Retinal pigment epithelial cell (primary cell): Measurements from ENCODE around the gene PEDS1.

Source experiments
- DNase-seq: peaks from one replicate; pipeline ENCODE4 v3.0.0-alpha.2; 2010; ENCODE audit warnings: low read depth
- H3K4me3 ChIP-seq: 2 replicates; pipeline ENCODE4 v1.5.1; 2011; ENCODE audit warnings: mild to moderate bottlenecking, low read length, control low read depth, moderate library complexity
- TF ChIP-seq, protein P1 (sequence below): conservative IDR thresholded peaks from 2 replicates; pipeline ENCODE4 v1.5.1; 2011; ENCODE audit warnings: low read depth, low read length, control low read depth, inconsistent platforms

PEDS1 gene

DNA sequence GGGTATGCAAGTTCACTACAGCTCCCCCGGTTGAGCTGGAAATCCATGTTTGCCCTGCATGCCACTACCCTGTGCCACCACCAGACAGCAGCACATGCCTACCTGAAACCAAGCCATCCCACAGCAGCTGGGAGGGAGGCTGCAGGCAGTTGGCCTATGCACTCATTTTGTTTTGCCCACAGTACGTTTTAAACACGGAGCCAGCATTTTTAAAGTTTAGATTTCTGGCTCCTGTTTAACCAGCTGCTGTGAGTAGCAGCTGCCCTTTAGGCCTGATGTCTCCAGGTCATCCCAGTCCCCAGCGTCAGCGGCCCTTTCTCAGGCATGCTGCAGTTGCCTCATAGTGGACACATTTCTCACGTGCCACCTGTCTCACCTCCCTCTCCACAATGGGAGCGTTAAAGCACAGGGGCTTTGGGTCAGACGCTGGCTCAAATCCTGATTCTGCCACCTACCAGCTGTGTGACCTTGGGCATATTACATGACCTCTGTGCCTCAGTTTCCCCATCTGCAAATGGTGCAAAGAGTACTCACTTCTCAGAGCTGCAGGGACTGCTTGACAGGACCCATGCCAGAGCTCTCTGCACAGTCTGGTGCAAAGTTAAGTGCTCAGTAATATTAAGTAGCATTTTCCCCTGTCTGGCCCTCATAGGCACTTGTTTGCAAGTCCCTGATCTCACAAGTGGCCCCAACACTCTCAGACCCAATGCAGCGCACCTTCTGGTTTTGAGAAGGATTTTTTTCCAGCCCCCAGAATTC, 32.4 kb downstream of the PEDS1 start:
- H3K4me3 ChIP-seq, result no peak overlapping the region
- DNase-seq, result no peak
- TF ChIP-seq, protein P1, sequence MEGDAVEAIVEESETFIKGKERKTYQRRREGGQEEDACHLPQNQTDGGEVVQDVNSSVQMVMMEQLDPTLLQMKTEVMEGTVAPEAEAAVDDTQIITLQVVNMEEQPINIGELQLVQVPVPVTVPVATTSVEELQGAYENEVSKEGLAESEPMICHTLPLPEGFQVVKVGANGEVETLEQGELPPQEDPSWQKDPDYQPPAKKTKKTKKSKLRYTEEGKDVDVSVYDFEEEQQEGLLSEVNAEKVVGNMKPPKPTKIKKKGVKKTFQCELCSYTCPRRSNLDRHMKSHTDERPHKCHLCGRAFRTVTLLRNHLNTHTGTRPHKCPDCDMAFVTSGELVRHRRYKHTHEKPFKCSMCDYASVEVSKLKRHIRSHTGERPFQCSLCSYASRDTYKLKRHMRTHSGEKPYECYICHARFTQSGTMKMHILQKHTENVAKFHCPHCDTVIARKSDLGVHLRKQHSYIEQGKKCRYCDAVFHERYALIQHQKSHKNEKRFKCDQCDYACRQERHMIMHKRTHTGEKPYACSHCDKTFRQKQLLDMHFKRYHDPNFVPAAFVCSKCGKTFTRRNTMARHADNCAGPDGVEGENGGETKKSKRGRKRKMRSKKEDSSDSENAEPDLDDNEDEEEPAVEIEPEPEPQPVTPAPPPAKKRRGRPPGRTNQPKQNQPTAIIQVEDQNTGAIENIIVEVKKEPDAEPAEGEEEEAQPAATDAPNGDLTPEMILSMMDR, result peak; percentile 96

DNA sequence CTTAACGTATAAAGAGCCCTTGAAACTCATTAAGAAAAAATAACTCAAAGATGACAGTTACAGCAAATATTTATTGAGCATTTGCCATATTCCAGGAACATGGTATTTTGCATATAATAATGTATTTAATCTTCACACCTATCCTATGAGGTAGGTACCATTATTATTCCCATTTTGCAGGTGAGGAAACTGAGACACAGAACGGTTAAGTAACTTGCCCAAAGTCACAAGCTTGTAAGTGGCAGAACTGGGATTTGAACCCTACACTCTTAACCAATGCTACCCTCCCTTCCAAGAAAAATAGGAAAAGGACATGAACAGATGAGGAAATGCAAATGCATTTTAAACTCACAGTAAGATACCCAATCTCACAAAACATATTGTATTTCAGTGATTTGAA, 35.3 kb downstream of the PEDS1 start:
- TF ChIP-seq, protein P1, result no peak
- no peak for DNase-seq

DNA sequence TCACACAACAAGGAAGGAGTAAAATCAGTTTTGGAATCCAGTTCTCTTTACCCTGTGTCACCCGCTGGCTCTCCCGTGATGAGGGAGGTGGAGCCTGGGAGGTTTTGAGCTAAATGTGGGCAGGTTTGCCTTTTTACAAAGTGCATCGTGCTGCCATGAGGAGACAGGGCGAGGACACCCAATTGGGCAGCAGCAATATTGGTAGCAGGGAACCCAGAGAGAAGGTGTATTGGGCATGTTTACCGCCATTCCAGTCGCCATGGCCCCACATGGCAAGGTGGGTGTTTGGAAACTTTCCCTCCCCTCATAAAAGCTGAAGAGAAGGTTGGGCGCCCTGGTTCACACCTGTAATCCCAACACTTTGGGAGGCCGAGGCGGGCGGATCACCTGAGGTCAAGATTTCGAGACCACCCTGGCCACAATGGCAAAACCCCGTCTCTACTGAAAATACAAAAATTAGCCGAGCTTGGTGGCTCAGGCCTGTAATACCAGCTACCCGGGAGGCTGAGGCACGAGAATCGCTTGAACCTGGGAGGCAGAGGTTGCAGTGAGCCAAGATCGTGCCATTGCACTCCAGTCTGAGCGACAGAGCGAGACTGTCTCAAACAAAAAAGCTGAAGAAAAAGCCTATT, 37.0 kb downstream of the PEDS1 start:
- no peak for DNase-seq
- TF ChIP-seq, protein P1, result no peak
- H3K4me3 ChIP-seq, result peak overlapping the region; percentile 82

More for the DNA sequence above, 35.3 kb downstream of the PEDS1 start:
- no peak overlapping the region for H3K4me3 ChIP-seq

DNA sequence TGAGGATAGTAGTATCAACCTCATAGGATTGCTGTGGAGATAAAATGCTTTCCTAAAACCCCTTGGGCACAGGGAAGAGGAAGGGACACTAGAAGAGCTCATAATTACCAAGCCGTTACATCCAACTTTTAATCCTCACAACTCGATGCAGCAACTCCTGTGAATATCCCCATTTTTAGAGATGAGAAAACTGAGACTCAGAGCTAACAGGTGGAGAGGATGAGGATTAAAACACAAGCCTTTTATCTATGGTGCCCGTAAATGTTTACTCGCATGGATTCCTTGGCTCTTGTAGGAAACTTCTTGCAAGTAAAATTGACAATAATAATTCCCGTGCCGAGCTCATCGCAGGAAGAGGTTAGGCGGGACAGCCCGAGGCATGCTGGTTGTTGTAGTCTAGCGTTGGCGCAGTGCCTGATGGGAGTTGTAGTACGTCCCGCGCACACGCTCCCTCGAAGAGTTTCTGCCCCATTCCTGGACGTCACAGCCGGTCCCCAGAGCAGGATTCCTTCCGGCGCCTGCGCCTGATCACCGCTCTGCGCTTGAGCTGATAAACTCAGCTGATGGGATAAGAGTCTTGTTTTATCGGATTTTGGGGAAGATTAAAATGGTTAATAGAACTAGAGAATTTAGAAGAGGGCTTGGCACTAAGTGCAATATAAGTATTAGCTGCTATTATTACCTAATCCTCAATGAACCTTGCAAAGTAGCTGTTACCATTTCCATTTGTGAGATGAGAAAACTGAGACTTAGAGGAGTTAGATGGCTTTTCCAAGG, 37.7 kb downstream of the PEDS1 start:
- H3K4me3 ChIP-seq, result peak overlapping the region; percentile 82
- DNase-seq, result peak; percentile 89
- TF ChIP-seq, protein P1, result no peak

DNA sequence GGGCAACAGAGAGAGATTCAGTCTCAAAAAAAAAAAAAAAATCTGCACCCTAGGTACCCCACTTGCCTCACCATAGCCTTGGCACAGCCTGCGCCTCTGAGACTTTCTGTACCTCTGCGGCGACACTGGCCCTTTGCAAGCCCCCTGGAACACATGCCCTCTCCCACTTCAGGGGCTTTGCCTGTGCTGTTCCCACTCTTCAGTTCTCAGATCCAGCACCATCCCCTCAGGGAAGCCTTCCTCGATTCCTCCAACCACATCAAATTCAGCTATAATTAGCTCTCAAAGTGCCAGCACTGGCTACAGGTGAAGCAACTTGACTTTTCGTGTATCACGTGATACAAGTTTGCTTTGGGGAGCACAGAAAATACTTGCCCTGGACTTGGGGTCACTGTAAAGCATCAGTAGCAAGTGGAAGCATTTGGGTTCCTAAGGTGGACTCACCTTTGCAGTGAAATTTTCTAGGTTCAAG, 38.4 kb downstream of the PEDS1 start:
- no peak for DNase-seq
- TF ChIP-seq, protein P1, result no peak
- peak overlapping the region; percentile 82 for H3K4me3 ChIP-seq

DNA sequence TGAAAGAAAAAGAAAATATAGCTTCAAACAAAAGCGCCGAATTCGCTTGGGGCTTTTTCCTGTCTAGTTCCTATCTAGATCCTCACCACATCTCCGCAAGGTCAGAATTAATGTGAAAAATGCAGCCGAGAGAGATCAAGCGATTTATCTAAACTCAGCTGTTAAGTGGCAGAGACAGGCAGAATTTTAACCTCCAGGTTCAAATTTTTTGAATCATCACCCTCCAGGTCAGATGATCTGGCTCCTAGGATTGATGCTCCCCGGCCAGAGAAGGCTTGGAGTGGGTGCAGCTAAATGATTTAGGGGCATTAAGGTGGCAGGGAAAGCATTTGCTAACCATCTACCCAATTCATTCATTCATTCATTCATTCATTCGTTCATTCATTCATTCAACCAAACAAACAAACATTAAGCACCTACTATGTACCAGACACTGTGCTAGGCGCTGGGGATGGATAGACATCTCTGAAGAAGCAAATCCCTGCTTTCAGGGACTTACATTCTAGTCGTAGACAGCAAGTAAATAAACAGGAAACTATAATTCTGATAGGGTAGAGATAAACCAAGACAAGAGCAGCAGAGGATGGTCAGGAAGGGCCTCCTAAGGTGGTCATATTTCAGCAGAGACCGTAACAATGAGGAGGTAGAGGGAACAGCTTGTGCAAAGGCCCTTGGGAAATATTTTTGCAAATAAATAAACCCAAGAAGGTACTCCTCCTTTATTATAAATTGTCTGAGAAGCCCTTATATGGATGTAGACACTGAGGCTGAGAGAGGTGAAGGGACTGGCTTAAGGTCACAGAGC, 39.9 kb downstream of the PEDS1 start:
- TF ChIP-seq, protein P1, result no peak
- peak overlapping the region; percentile 94 for H3K4me3 ChIP-seq
- no peak for DNase-seq
